Stomach smooth muscle (tissue), 2 donors: ENCODE results near the gene RIPOR1.
"Not testable (repeated sequence)": the region's sequence is repeated elsewhere in the genome, so short reads cannot be mapped to it uniquely, and the experiment has no call there.

Experiments used
- H3K27ac ChIP-seq: one replicate; pipeline ENCODE4 v1.7.0; 2013; ENCODE audit warnings: mild to moderate bottlenecking, low read length, inconsistent platforms
- H3K27me3 ChIP-seq, 2 donors: one replicate each; pipeline ENCODE4 v1.7.0; 2013; ENCODE audit warnings: low read length in 2 of 2; ENCODE audit not compliant: insufficient read depth in 2 of 2, control insufficient read depth in 1 of 2
- H3K36me3 ChIP-seq, 2 donors: one replicate each; pipeline ENCODE4 v1.7.0; 2013; ENCODE audit warnings: low read length in 2 of 2; ENCODE audit not compliant: control insufficient read depth in 2 of 2, insufficient read depth in 2 of 2
- H3K4me1 ChIP-seq: one replicate; pipeline ENCODE4 v1.7.0; 2013; ENCODE audit warnings: low read length; ENCODE audit not compliant: control insufficient read depth, insufficient read depth
- H3K4me3 ChIP-seq, 2 donors: one replicate each; pipeline ENCODE4 v1.7.0; 2013; ENCODE audit warnings: low read length in 2 of 2
- H3K9ac ChIP-seq, 2 donors: one replicate each; pipeline ENCODE4 v1.7.0; 2013; ENCODE audit warnings: low read length in 2 of 2, mild to moderate bottlenecking in 1 of 2
- H3K9me3 ChIP-seq, 2 donors: one replicate each; pipeline ENCODE4 v1.7.0; 2013; ENCODE audit warnings: low read length in 2 of 2; ENCODE audit not compliant: control insufficient read depth in 2 of 2
- donor health status: healthy.
- donor health status: Pancreatic carcinoma.

The RIPOR1 gene, protein sequence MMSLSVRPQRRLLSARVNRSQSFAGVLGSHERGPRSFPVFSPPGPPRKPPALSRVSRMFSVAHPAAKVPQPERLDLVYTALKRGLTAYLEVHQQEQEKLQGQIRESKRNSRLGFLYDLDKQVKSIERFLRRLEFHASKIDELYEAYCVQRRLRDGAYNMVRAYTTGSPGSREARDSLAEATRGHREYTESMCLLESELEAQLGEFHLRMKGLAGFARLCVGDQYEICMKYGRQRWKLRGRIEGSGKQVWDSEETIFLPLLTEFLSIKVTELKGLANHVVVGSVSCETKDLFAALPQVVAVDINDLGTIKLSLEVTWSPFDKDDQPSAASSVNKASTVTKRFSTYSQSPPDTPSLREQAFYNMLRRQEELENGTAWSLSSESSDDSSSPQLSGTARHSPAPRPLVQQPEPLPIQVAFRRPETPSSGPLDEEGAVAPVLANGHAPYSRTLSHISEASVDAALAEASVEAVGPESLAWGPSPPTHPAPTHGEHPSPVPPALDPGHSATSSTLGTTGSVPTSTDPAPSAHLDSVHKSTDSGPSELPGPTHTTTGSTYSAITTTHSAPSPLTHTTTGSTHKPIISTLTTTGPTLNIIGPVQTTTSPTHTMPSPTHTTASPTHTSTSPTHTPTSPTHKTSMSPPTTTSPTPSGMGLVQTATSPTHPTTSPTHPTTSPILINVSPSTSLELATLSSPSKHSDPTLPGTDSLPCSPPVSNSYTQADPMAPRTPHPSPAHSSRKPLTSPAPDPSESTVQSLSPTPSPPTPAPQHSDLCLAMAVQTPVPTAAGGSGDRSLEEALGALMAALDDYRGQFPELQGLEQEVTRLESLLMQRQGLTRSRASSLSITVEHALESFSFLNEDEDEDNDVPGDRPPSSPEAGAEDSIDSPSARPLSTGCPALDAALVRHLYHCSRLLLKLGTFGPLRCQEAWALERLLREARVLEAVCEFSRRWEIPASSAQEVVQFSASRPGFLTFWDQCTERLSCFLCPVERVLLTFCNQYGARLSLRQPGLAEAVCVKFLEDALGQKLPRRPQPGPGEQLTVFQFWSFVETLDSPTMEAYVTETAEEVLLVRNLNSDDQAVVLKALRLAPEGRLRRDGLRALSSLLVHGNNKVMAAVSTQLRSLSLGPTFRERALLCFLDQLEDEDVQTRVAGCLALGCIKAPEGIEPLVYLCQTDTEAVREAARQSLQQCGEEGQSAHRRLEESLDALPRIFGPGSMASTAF

DNA sequence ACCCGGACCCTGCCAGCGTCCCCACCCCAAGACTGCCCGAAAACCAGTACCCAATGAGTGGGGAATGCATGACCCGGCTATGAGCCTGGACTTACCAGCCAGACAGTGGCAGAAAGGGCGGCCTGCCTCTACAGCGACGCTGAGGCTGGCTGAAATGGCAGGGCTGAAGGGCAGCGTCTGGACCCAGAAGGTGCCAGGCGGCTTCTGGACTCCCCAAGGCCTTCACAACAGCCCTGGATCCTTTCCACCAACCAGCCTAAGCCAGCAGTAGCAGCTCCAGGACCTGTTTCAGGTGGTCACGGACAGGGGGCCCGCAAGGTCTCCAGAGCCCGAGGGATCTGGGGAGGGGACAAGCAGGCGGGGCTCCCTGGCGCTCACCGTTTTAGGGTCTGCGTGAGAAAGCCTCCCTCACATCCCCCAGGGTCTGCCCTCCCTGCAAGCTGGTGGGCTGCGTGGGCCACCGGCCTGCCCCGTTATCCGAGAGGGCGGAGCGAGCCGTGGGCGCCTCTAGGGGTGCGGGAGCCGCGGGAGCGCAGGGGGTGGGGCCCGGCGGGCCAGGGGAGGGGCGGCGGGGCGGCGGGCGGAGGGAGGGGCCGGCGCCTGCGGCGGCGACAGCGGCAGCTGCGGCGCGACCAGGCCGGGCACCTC, at the start of gene RIPOR1:
TSS of gene RIPOR1 (plus strand) at position 608 of the 648 bp plus-strand sequence. CDS start 9,618 bp downstream, outside the sequence.
- no peaks in the 10 kb centered on the region for H3K9me3 ChIP-seq
- peaks cover 40% of the 10 kb centered on the region for H3K4me1 ChIP-seq
- no peaks in the 10 kb centered on the region for H3K27me3 ChIP-seq

DNA sequence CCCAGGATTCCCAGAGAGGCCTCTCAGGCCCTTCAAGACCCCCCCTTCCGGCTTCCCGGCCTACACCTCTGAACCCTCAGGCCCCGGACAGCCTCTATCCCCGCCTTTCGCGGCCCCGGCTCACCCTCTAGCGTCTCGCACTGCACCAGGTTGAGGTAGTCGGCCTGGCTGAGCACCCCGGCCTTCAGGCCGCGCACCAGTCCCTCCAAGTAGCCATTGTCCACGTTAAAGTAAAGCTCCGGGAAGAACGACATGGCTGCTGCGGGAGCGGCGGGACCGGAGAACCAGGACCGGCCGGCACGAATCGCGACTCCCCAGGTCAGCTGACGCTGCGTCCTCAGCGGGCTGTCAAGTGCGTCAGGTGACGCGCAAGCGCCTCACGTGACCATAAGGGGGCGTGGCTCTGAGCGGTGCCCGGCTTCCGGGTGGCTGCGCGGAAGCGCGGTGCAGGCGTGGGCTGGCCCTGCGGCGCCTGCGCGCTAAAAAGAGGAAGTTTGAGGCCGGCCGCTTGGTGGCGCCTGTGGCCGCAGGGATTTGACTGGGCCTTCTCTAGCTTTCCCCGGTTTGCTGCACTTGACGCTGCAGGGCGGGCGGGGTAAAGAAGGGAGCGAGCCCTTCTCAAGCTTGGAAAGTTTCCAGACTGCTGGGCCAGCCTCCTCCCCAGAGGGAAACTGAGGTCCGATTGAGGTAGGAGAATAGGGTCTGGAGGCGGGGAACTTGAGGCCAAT, 47.6 kb upstream of the RIPOR1 start, which contains the start of gene ATP6V0D1:
TSS of gene ATP6V0D1 (minus strand) at position 325 of the 728 bp plus-strand sequence. CDS start at position 254, 71 bp downstream.
- Histone ChIP-seq H3K9me3 (no peaks in the 10 kb centered on the region), H3K27me3 (no peaks in the 10 kb centered on the region), H3K9ac (peak within 1 kb of the TSS; percentile 86 to 97), H3K27ac (peak within 1 kb of the TSS; percentile 97), H3K4me1 (peaks cover 43% of the 10 kb centered on the region), H3K36me3 (peaks cover 3 to 6% of the 10 kb centered on the region in 2 donors), H3K4me3 (peak within 1 kb of the TSS; percentile 97 to 98)

More for the DNA sequence above, at the start of gene RIPOR1:
- H3K36me3 ChIP-seq = no peaks in the 10 kb centered on the region
- peak within 1 kb of the TSS; percentile 57 to 95 for H3K9ac ChIP-seq
- peak within 1 kb of the TSS; percentile 85 for H3K27ac ChIP-seq
- H3K4me3 ChIP-seq = peak within 1 kb of the TSS; percentile 83 to 91

DNA sequence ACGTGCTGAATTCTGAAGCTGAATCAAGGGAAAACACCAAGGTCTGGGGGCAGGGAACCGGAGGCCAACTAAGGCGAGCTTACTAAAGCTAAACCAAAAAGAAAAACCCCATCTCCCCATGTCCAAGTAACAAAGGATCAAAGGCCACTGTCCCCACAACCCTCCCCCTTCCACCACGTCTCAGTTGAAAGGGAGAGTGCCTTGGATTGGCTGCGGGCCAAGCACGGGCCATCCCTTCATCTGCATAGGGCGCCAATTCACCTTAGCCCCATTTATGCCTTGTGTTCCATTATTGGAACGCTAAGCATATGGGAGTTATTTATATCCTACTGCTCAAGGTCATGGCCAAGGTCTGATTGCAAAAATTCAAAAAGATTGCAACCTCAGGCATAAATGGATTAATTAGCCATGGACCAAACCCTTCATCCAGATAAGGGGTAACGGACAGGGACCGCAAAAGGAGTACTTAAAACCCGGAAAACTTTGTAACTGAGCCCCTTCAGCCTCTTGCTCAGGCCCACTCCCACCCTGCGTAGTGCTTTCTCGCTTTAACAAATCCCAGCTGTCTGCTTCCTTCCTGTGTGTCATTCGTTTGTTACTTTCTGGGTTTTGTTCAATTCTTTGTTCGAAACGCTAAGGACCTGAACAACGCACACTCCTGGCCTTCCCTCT, 46.9 kb upstream of the RIPOR1 start:
- Histone ChIP-seq H3K4me3 (peak overlapping the region; percentile 87 to 98), H3K27ac (peak overlapping the region; percentile 84), H3K9me3 (no peaks in the 10 kb centered on the region), H3K4me1 (peaks cover 42% of the 10 kb centered on the region), H3K36me3 (peaks cover 3 to 6% of the 10 kb centered on the region in 2 donors), H3K9ac (peak overlapping the region; percentile 86), H3K27me3 (no peaks in the 10 kb centered on the region)

DNA sequence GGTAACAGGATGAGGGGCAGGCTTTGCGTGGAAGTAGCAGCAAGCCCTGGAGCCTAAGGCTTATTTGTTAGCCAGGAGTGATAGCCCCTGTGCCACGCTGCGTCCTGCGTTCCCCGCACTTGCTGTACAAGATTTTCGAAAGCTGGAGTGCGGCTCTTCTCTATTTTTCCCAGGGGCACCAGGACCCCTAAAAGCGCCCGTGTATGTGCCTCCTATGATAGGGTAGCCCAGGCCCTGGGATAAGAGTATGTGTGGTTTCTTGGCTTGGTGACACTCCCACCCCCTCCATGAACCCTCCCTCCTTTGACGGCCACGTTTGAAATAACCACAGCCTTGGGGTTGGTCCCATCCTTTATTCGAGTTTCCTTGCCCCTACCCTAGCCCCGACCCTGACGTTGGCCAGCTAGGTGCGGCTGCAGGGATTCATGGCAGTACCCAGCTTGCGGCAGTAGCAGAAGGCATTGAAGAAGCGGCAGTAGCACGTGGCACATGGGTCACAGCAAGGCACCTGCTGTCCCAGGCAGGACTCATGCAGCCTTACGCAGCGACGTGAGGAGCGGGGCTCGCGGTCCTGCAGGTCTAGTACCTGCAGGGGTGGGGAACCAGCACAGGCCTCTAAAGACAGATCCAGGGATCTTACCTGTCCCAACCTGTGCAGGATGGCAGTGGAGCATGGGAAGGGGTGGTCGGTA, 46.2 kb upstream of the RIPOR1 start:
- Histone ChIP-seq H3K9ac (peak overlapping the region; percentile 86), H3K9me3 (no peaks in the 10 kb centered on the region), H3K27ac (peak overlapping the region; percentile 84), H3K36me3 (peaks cover 3 to 6% of the 10 kb centered on the region in 2 donors), H3K4me1 (peaks cover 42% of the 10 kb centered on the region), H3K27me3 (no peaks in the 10 kb centered on the region), H3K4me3 (peak overlapping the region; percentile 87 to 98)

DNA sequence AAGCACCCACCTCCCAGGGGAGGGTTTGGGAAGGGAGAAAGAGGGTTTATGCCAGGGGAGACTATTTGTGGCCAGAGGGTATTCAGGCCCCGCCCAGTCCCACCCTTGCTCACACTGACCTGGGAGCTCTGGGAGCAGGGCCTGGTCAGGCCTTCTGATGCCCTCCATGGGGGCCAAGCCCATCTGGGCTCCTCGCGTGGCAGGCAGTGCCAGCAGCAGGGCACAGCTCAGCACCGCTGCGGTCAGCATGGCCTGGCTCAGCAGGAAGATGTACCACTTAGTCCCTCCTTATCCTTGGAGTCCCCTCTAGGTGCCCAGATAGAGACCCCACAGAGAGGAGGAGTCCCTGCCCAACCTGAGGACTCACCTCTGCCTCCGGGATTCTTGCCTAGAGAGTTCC, 45.5 kb upstream of the RIPOR1 start, which contains the start of gene AGRP:
TSS of gene AGRP (minus strand) at position 398 of the 400 bp plus-strand sequence. CDS start at position 249, 149 bp downstream.
- peak within 1 kb of the TSS; percentile 84 for H3K27ac ChIP-seq
- peak within 1 kb of the TSS; percentile 31 to 98 for H3K4me3 ChIP-seq
- H3K9ac ChIP-seq = peak within 1 kb of the TSS; percentile 21 to 86
- peaks cover 42% of the 10 kb centered on the region for H3K4me1 ChIP-seq
- H3K36me3 ChIP-seq = peaks cover 3 to 6% of the 10 kb centered on the region in 2 donors
- H3K27me3 ChIP-seq = no peaks in the 10 kb centered on the region
- H3K9me3 ChIP-seq = no peaks in the 10 kb centered on the region

DNA sequence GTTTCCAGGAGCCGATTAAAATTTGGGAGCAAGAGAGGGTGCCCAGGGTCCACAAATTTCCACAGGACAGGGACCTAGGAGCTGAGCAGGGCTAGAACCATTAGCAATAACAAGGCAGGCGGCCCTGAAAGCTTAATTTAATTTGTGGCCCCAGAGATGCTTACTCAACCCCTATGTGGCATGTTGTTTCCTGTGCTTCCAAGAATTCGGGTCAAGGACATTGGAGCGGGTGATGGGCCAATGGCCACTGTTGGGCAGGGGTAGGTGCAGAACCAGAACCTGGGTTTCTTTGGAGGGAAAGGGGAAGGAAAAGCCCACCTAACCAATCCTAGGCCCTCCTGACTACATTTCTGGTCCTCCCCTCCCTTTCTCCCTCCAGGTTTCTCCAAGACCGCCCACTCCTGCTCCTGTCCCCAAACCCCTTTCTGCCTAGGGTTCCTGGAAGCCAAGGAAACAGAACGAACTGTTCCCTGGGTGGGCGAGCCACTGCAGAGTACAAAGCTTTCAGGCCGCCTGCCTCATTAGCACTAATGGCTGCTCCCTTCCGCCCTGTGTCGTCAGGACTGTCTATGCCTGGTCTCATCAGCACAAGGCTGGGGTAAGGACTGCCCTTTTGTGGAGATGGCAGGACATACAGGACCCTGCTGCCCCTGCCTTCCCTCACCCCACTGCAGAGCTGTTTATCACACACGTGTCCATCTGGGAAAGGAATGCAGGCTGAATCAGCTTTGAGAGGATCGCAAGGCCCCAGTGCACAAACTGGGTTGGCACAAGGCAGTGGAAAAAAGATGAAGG, 44.7 kb upstream of the RIPOR1 start:
- peaks cover 3 to 6% of the 10 kb centered on the region in 2 donors for H3K36me3 ChIP-seq
- no peak overlapping the region for H3K9ac ChIP-seq
- no peaks in the 10 kb centered on the region for H3K9me3 ChIP-seq
- H3K27me3 ChIP-seq = no peaks in the 10 kb centered on the region
- no peak overlapping the region for H3K4me3 ChIP-seq
- peaks cover 42% of the 10 kb centered on the region for H3K4me1 ChIP-seq
- H3K27ac ChIP-seq = peak overlapping the region; percentile 84

DNA sequence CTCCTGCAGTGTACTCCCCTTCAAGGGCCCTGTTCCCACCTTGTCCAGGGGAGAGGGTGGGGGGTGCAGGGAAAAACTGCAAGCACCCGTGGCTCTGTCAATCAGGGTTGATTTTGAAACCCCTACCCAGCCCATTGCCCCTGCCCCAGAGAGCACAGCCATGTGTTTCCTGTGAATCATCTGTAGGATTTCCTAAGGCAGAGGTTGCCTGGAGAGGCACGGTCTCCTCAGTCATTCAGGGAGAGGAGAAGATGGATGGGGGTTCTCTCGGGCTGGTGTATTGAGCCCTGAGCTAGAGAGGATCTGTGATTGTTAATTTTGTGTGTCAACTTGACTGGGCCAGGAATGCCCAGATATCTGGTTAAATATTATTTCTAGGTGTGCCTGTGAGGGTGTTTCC, 41.8 kb upstream of the RIPOR1 start:
- Histone ChIP-seq H3K27me3 (no peaks in the 10 kb centered on the region), H3K9ac (no peak overlapping the region), H3K9me3 (no peaks in the 10 kb centered on the region)

DNA sequence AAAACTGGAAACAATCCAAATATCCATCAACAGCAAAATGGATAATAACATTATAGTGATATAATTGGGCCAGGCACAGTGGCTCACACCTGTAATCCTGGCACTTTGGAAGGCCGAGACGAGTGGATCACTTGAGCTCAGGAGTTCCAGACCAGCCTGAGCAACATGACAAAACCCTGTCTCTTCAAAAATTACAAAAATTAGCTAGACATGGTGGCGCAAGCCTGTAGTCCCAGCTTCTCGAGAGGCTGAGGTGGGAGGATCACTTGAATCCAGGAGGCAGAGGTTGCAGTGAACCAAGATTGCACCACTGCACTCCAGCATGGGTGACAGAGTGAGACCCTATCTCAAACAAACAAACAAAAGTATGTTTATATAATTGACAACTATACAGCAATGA, 41.1 kb upstream of the RIPOR1 start:
- not testable (repeated sequence) for H3K27ac ChIP-seq, H3K4me3 ChIP-seq, H3K27me3 ChIP-seq, H3K36me3 ChIP-seq, H3K9ac ChIP-seq, H3K9me3 ChIP-seq
- peaks cover 38% of the 10 kb centered on the region for H3K4me1 ChIP-seq

More for the DNA sequence above, 41.8 kb upstream of the RIPOR1 start:
- peaks cover 3 to 6% of the 10 kb centered on the region in 2 donors for H3K36me3 ChIP-seq
- H3K4me1 ChIP-seq = peaks cover 44% of the 10 kb centered on the region
- no peak overlapping the region for H3K4me3 ChIP-seq
- no peak overlapping the region for H3K27ac ChIP-seq
